GF-D8 (cell line): ENCODE measurements around the gene IGFL4.

Experiments
- DNase-seq: peaks from one replicate; lab custom pipeline; 2025; lab: John Stamatoyannopoulos, UW

The IGFL4 gene

GRCh38 chr19:46020819-46021125 lies 20.0 kb downstream of the IGFL4 start:
- DNase-seq: no peak

- DNase-seq: no peak
Measured at GRCh38 chr19:46019270-46019669, 21.5 kb downstream of the IGFL4 start.

DNA sequence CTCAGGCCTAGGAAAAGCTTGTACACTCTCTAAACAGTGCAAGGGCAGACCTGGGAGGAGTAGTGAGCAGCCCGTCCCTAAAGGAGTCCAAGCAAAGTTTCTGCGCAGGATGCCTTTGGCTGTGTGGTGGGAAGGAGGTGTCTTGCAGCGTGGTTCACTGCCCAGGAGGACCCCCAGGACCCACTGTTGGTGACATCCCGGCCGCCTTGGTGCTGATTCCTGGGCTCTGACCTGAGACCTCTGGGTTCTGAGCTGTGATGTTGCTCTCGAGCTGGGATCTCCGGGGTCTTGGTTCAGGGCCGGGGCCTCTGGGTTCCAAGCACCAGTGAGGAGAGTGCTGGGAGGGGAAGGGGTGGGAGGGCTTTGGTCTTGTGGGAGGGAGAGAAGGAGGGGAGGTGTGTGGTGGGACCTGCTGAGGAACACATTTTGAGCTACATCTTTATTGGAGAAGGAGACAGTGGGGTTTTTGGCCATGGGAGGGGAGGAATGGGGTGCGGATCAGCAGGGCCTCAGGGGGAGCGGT lies 22.0 kb downstream of the IGFL4 start:
- no peak for DNase-seq

- no peak for DNase-seq
Measured at GRCh38 chr19:46017874-46018675, 22.7 kb downstream of the IGFL4 start.

- no peak for DNase-seq
Measured at GRCh38 chr19:46017095-46017429, 23.7 kb downstream of the IGFL4 start.

GRCh38 chr19:46016426-46017094 lies 24.2 kb downstream of the IGFL4 start:
- no peak for DNase-seq

DNA sequence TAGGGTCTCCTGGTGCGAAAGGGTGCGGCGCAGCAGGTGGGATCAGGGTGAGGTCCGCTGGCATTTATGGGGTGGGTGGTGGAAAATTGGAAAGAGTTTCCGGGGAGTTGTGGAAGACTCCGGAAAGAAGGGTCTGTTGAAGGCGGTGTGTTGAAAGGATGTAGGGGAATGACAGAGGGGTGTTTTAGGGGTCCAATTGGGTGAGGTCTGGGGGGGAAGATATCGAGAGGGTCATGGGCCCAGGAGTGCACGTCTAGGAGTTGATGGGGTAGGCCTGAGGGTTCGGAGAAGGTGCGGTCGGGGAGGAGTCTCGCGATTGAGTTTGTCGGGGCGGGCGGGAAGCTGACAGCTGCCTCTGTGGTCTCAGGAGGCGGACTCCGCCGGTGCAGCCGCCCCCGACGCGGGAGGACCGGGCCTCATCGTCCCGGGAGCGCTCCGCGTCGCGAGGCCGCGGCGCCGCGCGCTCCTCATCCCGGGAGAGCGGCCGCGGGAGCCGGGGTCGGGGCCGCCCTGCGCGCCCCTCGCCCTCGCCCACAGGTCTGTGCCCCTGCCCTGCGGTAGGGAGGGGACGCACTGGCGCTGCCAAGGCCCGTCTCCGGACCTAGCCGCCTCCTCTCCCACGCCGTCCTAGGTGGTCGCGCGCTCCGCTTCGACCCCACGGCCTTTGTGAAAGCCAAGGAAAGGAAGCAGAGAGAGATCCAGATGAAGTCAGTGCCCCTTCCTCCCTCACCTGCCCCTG lies 24.9 kb downstream of the IGFL4 start:
- DNase-seq: no peak

DNA sequence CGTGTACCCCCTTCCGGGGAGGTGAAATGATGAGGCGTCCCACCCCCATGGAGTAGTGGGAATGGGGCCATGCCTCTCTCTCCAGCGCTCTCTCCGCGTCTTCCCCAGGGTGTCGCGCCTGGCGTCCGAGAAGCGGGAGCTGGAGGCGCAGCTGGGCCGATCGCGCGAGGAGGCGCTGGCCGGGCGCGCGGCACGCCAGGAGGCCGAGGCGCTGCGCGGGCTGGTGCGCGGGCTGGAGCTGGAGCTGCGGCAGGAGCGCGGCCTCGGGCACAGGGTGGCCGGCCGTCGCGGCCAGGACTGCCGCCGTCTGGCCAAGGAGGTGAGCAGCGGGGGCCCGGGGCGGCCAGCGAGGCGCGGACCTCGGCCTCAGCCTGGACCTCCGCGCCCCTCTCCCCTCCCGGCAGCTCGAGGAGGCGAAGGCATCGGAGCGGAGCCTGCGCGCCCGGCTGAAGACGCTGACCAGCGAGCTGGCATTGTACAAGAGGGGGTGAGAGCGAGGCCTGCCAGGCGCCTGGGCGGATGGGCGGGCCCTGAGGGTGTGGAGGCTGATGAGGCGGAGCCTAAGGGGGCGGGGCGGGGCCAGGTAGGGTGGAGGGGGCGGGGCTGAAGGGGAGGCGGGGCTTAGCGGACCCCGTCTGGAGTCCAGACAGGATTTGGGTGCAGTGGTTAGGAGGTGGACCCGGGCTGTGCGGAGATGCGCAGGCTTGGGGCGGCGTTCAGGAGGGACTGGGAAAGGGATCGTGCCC lies 25.7 kb downstream of the IGFL4 start:
- DNase-seq: no peak

GRCh38 chr19:46014534-46014933 lies 26.3 kb downstream of the IGFL4 start:
- DNase-seq: no peak

GRCh38 chr19:46009530-46010510 lies 31.0 kb downstream of the IGFL4 start:
- no peak for DNase-seq

GRCh38 chr19:46006411-46006810 lies 34.4 kb downstream of the IGFL4 start:
- no peak for DNase-seq

DNA sequence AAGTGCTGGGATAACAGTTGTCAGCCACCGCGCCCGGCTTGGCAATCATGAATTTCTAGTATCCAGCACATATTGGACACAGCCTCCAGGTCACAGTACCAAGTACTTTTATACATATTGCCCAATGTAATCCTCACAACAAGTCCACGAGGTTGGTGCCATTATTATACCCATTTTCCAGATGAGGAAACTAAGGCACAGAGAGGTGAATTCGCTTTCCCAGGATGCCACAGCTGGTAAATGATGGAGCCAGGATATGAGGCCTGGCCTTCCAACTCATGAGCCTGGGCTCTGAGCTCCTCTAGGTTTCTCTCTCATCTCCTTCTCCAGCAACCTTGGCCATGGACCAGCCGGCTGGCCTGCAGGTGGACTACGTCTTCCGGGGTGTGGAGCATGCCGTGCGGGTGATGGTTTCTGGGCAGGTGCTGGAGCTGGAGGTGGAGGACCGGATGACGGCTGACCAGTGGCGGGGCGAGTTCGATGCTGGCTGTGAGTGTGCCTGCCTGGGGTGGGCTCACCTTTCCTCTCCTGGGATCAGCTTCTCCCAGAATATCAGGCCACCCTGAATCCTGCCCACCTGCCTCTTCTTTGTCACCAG lies 38.0 kb downstream of the IGFL4 start:
- no peak for DNase-seq

DNA sequence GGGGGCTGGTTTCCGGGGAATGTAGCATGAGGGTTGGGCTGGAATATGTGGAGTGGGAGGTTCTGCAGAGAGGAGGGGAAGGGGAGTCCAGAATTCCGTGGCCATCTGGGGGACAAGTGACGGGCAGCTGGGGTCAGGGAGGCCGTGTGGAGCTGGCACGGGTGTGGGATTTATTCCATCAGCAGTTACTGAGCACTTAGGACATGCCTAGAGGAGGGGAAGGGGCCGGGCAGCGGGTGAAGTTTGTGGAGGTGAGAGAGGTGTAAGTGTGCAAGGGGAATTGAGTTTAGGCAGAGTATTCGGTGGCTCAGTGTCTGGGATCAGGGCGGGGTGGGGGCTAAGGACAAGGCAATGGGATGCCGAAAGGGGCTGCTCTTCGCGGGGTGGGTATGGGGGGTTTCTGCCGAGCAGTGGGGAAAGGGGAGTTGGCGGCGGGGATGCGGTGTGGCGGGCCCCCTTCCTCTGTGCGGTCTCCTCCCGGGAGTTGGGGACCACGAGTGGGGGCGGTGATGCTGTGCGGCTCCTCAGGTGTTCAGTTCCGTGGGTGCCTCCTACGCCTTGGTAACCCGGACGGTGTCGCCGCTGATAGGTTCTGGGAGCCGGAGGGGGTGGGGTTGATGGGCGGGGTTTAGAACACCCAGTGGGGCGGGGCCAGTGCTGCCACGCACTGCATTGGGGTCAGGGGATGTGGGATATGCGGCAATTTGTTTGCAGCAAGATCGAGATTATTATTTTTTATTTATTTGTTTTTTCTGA lies 40.1 kb downstream of the IGFL4 start:
- no peak for DNase-seq

DNA sequence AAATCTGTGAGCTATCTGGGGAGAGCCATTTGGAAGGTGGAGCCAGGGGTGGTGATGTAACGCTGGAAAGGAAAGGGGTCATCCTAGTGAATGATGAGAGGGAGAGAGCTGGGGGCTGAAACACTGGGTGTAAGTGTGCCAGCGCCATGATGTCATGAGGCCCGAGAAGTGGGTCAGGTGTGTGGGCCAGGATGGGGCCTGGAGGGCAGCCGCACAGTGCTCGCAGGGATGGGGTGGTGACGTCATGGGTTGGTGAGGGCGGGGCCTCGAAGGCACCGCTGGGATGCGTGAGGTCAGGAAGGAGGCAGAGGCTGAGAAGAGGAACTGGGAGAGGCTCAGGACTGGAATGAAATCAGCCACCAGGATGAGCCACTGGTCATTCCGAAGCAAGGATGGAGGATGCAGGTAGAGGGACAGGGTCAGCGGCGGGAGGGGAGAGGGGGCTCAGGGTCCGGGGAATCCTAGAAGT lies 41.1 kb downstream of the IGFL4 start:
- no peak for DNase-seq

DNA sequence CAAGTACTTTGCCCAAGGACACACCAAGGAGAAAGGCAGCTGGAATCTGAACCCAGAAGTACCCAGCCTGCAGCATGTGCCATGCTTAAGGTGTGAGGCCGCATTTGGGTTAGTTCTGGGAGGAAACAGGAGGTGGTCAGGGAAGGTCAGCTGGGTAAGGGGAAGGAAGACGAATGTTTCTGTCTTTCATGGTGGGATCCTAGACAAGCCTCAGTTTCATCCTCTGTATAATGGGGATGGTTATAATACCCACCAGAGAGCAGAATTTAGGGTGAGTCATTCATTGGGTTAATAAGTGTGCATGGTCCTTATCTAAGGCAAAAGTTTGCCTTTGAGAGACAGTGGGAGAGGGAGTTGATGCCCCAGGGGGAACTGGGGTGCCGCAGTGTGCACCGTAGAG lies 42.0 kb downstream of the IGFL4 start:
- DNase-seq: no peak

DNA sequence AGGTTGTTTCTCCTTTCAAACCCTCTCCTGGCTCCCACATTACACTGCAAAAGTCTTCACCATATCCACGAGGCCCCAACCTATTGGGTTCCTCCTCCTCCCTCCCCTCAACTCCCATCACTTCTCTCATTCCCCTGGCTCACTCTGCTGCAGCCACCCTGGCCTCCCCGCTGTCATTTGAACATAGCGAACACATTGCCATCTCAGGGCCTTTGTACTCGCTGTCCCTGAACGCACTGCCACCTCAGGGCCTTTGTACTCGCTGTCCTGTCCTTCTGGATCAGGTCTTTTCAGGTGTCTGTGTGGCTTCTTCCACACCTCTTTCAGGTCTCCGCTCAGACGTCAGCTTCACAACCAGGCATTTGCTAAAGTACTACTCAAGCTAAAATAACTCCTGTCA lies 43.9 kb downstream of the IGFL4 start:
- no peak for DNase-seq

GRCh38 chr19:45995715-45996385 lies 45.0 kb downstream of the IGFL4 start:
- no peak for DNase-seq

DNA sequence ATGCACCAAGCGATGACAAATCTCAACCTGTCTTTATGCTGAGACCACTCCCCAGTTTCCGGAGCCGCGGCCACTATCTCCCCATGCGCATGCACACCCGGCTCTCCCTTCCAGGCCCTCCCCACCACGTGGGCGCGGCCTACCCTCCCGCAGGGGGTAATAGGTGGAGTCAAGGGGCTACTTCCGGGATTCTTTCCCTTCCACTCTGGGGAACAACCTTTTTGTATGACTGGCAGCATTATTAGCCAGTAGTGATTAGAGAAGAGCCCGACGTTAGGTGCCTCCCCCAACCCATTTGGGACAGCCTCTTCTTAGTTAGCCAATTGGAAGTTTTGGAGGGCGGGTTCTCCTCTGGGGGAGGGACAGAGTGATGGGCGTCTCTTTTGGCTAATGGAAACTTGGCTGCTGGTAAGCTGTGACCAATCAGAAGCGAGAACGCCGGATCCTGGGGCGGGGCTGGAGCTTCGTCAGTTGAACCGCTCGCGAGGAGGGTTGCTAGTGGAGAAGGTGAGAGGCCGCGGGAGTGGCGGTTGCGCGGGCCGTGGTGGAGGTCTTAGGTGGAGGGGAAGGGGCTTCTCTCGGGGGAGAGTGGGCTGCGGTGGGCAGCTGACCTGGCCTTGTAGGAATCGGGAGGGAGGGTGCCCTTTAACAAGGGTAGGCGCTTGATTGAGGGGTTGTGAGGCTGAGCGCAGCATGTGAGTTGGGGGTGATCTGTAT lies 45.6 kb downstream of the IGFL4 start, which contains the start of gene CCDC61:
CCDC61 (plus strand) TSS at position 470 of the 717 bp plus-strand sequence. CDS start 7,552 bp downstream, outside the sequence.
- DNase-seq: peak; percentile 99
